ENCODE results near the gene ZNF438.
"Not testable (repeated sequence)": the region's sequence is repeated elsewhere in the genome, so short reads cannot be mapped to it uniquely, and the experiment has no call there.

Gene ZNF438

GRCh38 chr10:31010062-31010461 is 21.6 kb downstream of the ZNF438 start:
- DNase-seq: no peak

- DNase-seq: no peak
These were observed 25.8 kb downstream of the ZNF438 start for GRCh38 chr10:31005895-31006294.

- no peak for DNase-seq
These were observed 27.0 kb downstream of the ZNF438 start for GRCh38 chr10:31004611-31005193.

- DNase-seq: no peak
These were observed 29.9 kb downstream of the ZNF438 start for GRCh38 chr10:31001740-31002139.

GRCh38 chr10:31000867-31001266 is 30.8 kb downstream of the ZNF438 start:
- no peak for DNase-seq

GRCh38 chr10:31000071-31000782 is 31.4 kb downstream of the ZNF438 start:
- no peak for DNase-seq

GRCh38 chr10:30999070-30999712 is 32.5 kb downstream of the ZNF438 start:
- DNase-seq: no peak

- no peak for DNase-seq
These were observed 34.0 kb downstream of the ZNF438 start for GRCh38 chr10:30997536-30998235.

- no peak for DNase-seq
These were observed 35.1 kb downstream of the ZNF438 start for GRCh38 chr10:30996481-30997005.

- DNase-seq: no peak
These were observed 36.4 kb downstream of the ZNF438 start for GRCh38 chr10:30995081-30995770.

- no peak for DNase-seq
These were observed 38.5 kb downstream of the ZNF438 start for GRCh38 chr10:30993155-30993554.

GRCh38 chr10:30992681-30993080 is 39.0 kb downstream of the ZNF438 start:
- DNase-seq: no peak

- DNase-seq: no peak
These were observed 40.0 kb downstream of the ZNF438 start for GRCh38 chr10:30991647-30992011.

GRCh38 chr10:30990971-30991646 is 40.6 kb downstream of the ZNF438 start:
- DNase-seq: no peak

- DNase-seq: no peak
These were observed 41.3 kb downstream of the ZNF438 start for GRCh38 chr10:30990351-30990750.

- DNase-seq: no peak
These were observed 42.7 kb downstream of the ZNF438 start for GRCh38 chr10:30988831-30989435.

GRCh38 chr10:30987463-30987862 is 44.2 kb downstream of the ZNF438 start:
- DNase-seq: no peak

GRCh38 chr10:30986053-30986555 is 45.6 kb downstream of the ZNF438 start:
- no peak for DNase-seq

GRCh38 chr10:30985512-30985911 is 46.2 kb downstream of the ZNF438 start:
- no peak for DNase-seq

GRCh38 chr10:30984563-30985328 is 46.9 kb downstream of the ZNF438 start:
- no peak for DNase-seq

- DNase-seq: not testable (repeated sequence)
These were observed 48.5 kb downstream of the ZNF438 start for GRCh38 chr10:30983209-30983608.
